HepG2 (cell line): ENCODE measurements around the gene UTS2R. TPM values are rescaled to one million over a fixed set of nuclear protein-coding genes. Genes with fewer than 3 reads are reported as not detected.

Source experiments
- GATAD2A ChIP-seq: IDR thresholded peaks from 2 replicates; pipeline ENCODE4 v1.6.1; 2016
- HNRNPLL ChIP-seq: fragments of 200-400 bp; formaldehyde crosslinking; IDR thresholded peaks from 2 replicates; pipeline ENCODE4 v1.6.1; 2017; ENCODE audit warnings: mild to moderate bottlenecking, low read depth, low read length; ENCODE audit not compliant: poor library complexity, severe bottlenecking
- MTA1 ChIP-seq: sonication (generic); formaldehyde crosslinking; IDR thresholded peaks from 2 replicates; pipeline ENCODE4 v1.4.0; 2020; ENCODE audit warnings: missing genetic modification reagents, mild to moderate bottlenecking, borderline replicate concordance
- RBFOX2 ChIP-seq: fragments of 200-400 bp; formaldehyde crosslinking; IDR thresholded peaks from 2 replicates; pipeline ENCODE4 v1.6.1; 2017; ENCODE audit warnings: low read depth, mild to moderate bottlenecking, low read length
- RBM39 ChIP-seq: fragments of 200-400 bp; formaldehyde crosslinking; IDR thresholded peaks from one replicate; pipeline ENCODE4 v1.6.1; 2018; ENCODE audit warnings: antibody characterized with exemption, mild to moderate bottlenecking, low read depth, low read length; ENCODE audit not compliant: poor library complexity, severe bottlenecking
- SNRNP70 ChIP-seq: fragments of 200-400 bp; formaldehyde crosslinking; IDR thresholded peaks from 2 replicates; pipeline ENCODE4 v1.6.1; 2017; ENCODE audit warnings: mild to moderate bottlenecking, low read depth, low read length, moderate library complexity
- SOX6 ChIP-seq, 2 experiments: fragments of 450-650 bp in 1 of 2; sonication (generic) in 1 of 2; formaldehyde crosslinking in 1 of 2; IDR thresholded peaks; 2 replicates each; pipeline versions ENCODE4 v1.4.0 to v1.6.1; 2017 to 2020; ENCODE audit warnings: antibody characterized with exemption in 1 of 2, mild to moderate bottlenecking in 1 of 2, missing genetic modification reagents in 1 of 2
- SRSF4 ChIP-seq: fragments of 200-400 bp; formaldehyde crosslinking; IDR thresholded peaks from one replicate; pipeline ENCODE4 v1.6.1; 2018; ENCODE audit warnings: mild to moderate bottlenecking, low read depth, low read length, moderate library complexity; ENCODE audit not compliant: poor library complexity, severe bottlenecking
- TBX2 ChIP-seq: sonication (generic); formaldehyde crosslinking; IDR thresholded peaks from 2 replicates; pipeline ENCODE4 v1.5.0; 2020; ENCODE audit warnings: missing genetic modification reagents, mild to moderate bottlenecking, borderline replicate concordance
- THAP9 ChIP-seq: sonication (generic); formaldehyde crosslinking; IDR thresholded peaks from 2 replicates; pipeline ENCODE4; 2020; ENCODE audit warnings: missing genetic modification reagents, mild to moderate bottlenecking, borderline replicate concordance
- ZBTB33 ChIP-seq: sonication (generic); formaldehyde crosslinking; IDR thresholded peaks from 2 replicates; pipeline ENCODE4 v1.4.0; 2020; ENCODE audit warnings: missing genetic modification reagents
- ZFP36L1 ChIP-seq: sonication (generic); formaldehyde crosslinking; IDR thresholded peaks from 2 replicates; pipeline ENCODE4 v1.8.0; 2022; ENCODE audit warnings: mild to moderate bottlenecking, missing genetic modification reagents, moderate library complexity
- ZFP91 ChIP-seq: sonication (generic); formaldehyde crosslinking; IDR thresholded peaks from 2 replicates; pipeline ENCODE4 v1.9.0; 2022; ENCODE audit warnings: missing genetic modification reagents, mild to moderate bottlenecking, borderline replicate concordance
- ZNF124 ChIP-seq: sonication (generic); formaldehyde crosslinking; IDR thresholded peaks from 2 replicates; pipeline ENCODE4 v1.4.0; 2020; ENCODE audit warnings: missing genetic modification reagents
- ZNF263 ChIP-seq: sonication (generic); formaldehyde crosslinking; IDR thresholded peaks from 2 replicates; pipeline ENCODE4 v1.4.0; 2020; ENCODE audit warnings: missing genetic modification reagents
- ZNF83 ChIP-seq: sonication (generic); formaldehyde crosslinking; IDR thresholded peaks from 2 replicates; pipeline ENCODE4 v1.4.0; 2020; ENCODE audit warnings: missing genetic modification reagents, mild to moderate bottlenecking, borderline replicate concordance
- polyA plus RNA-seq, 8 experiments: library from polyadenylated mRNA; depleted of rRNA in 3 of 8; stranded (reverse) in 7 of 8; unstranded in 1 of 8; fragments of >200 nt; fragmentation: Illumina TruSeq in 4 of 8; extraction: Trizol in 4 of 8; gene quantifications; 2 replicates each; pipeline versions ENCODE4 v1.2.1 to v1.2.3, GENCODE V29; 2011 to 2016; ENCODE audit warnings: low read depth in 4 of 8, missing spikeins in 1 of 8, mixed read lengths in 1 of 8; ENCODE audit not compliant: insufficient read depth in 1 of 8
- total RNA-seq, 5 experiments: library from RNA; depleted of rRNA; stranded (reverse); fragments of >200 nt; fragmentation: Illumina TruSeq; extraction: Trizol; gene quantifications; 2 replicates each; pipeline ENCODE4 v1.2.3, GENCODE V29; 2016; ENCODE audit warnings: low read depth in 1 of 5
- TF ChIP-seq, protein P1 (sequence below): sonication (generic); formaldehyde crosslinking; conservative IDR thresholded peaks from 2 replicates; pipeline ENCODE4 v1.8.0; 2022; ENCODE audit warnings: missing genetic modification reagents
- TF ChIP-seq, protein P2 (sequence below): sonication (generic); formaldehyde crosslinking; IDR thresholded peaks from 2 replicates; pipeline ENCODE4 v1.5.1; 2020; ENCODE audit warnings: missing genetic modification reagents, mild to moderate bottlenecking, borderline replicate concordance

The UTS2R gene
- total and polyA plus RNA-seq, 2 of the 13 experiments (the other 11 are each of a cell fraction or from before 2014, with no cell fraction given): 0.13 to 0.15 TPM

GRCh38 chr17:82344175-82344907 lies 27.2 kb upstream of the UTS2R start (continued):
- TF ChIP-seq ZBTB33: peak; percentile 29; the same call in 1 of the 2 replicates
- TF ChIP-seq THAP9 (CRISPR knock-in tag): 0 out of 2 replicates have a peak, but pooled peaks have one; percentile 17
- TF ChIP-seq, protein P1, sequence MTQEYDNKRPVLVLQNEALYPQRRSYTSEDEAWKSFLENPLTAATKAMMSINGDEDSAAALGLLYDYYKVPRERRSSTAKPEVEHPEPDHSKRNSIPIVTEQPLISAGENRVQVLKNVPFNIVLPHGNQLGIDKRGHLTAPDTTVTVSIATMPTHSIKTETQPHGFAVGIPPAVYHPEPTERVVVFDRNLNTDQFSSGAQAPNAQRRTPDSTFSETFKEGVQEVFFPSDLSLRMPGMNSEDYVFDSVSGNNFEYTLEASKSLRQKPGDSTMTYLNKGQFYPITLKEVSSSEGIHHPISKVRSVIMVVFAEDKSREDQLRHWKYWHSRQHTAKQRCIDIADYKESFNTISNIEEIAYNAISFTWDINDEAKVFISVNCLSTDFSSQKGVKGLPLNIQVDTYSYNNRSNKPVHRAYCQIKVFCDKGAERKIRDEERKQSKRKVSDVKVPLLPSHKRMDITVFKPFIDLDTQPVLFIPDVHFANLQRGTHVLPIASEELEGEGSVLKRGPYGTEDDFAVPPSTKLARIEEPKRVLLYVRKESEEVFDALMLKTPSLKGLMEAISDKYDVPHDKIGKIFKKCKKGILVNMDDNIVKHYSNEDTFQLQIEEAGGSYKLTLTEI (CRISPR knock-in tag): no peak
- no peak for TF ChIP-seq SNRNP70
- no peak for TF ChIP-seq HNRNPLL
- TF ChIP-seq GATAD2A (CRISPR knock-in tag): no peak
- TF ChIP-seq ZFP36L1 (CRISPR knock-in tag): no peak
- peak; percentile 44 for TF ChIP-seq RBM39
- peak; percentile 33; the same call in 1 of the 2 replicates for TF ChIP-seq ZNF263
- TF ChIP-seq RBFOX2: peak; percentile 66
- TF ChIP-seq, protein P2, sequence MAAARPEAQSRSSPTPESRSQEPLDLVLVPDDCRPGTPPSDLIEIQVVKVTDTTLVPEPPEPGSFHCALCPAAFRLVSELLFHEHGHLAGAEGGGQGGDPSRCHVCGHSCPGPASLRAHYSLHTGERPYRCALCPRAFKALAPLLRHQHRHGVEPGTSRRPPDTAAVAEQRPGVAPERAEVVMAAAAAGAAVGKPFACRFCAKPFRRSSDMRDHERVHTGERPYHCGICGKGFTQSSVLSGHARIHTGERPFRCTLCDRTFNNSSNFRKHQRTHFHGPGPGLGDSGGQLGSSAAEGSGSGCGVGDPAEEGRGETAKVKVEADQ (CRISPR knock-in tag): no peak
- TF ChIP-seq SRSF4: no peak
- TF ChIP-seq TBX2 (CRISPR knock-in tag): peak; percentile 16; the same call in 1 of the 2 replicates
- TF ChIP-seq MTA1: peak; percentile 58; the same call in 1 of the 2 replicates
- TF ChIP-seq ZNF83: 0 out of 2 replicates have a peak, but pooled peaks have one; percentile 35
- no peak for TF ChIP-seq ZNF124 (CRISPR knock-in tag)
- TF ChIP-seq SOX6 (IDR thresholded peaks at IDR 0.05): no peak
- peak; percentile 26; the same call in 1 of the 2 replicates for TF ChIP-seq SOX6 (CRISPR knock-in tag; IDR thresholded peaks at IDR 0.05)
- TF ChIP-seq ZFP91 (CRISPR knock-in tag): 0 out of 2 replicates have a peak, but pooled peaks have one; percentile 20
